HL-60 (cell line): ENCODE results near the gene MED13L.

Experiments used
- POLR2AphosphoS5 ChIP-seq: IDR thresholded peaks from 2 replicates; pipeline ENCODE4 v1.6.1; 2012; ENCODE audit warnings: low read depth
- TF ChIP-seq, protein P1 (sequence below): IDR thresholded peaks from 2 replicates; pipeline ENCODE4 v1.6.1; 2012; ENCODE audit warnings: low read depth; ENCODE audit not compliant: insufficient replicate concordance
- TF ChIP-seq, protein P2 (sequence below): IDR thresholded peaks from one replicate; pipeline ENCODE4 v1.5.1; 2011; ENCODE audit warnings: low read length, control low read depth, inconsistent platforms; ENCODE audit not compliant: insufficient read depth

DNA sequence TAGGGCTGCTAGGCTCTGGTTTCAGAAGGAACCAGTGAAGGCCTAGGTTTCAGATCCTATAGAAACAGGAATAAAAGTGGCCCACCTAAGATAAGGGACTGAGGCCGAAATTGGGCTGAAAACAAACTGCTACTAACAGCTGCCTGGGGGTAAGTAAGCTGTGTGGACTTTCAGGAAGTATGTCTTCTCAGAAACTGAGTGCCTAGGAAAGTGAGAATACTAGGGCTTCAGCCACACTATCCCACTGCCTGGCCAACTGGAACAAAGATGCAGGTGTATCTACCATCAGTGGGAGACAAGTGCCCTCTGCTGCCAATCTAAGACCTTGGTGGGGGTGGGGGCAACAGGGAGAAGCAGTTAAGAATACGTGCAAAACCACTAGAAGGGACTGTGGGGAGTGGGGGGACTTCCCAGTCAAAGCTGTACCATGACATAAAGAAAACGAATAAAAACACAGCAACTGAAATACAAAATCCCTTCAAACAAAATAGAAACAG is 82.5 kb downstream of the MED13L start:
- TF ChIP-seq, protein P1, sequence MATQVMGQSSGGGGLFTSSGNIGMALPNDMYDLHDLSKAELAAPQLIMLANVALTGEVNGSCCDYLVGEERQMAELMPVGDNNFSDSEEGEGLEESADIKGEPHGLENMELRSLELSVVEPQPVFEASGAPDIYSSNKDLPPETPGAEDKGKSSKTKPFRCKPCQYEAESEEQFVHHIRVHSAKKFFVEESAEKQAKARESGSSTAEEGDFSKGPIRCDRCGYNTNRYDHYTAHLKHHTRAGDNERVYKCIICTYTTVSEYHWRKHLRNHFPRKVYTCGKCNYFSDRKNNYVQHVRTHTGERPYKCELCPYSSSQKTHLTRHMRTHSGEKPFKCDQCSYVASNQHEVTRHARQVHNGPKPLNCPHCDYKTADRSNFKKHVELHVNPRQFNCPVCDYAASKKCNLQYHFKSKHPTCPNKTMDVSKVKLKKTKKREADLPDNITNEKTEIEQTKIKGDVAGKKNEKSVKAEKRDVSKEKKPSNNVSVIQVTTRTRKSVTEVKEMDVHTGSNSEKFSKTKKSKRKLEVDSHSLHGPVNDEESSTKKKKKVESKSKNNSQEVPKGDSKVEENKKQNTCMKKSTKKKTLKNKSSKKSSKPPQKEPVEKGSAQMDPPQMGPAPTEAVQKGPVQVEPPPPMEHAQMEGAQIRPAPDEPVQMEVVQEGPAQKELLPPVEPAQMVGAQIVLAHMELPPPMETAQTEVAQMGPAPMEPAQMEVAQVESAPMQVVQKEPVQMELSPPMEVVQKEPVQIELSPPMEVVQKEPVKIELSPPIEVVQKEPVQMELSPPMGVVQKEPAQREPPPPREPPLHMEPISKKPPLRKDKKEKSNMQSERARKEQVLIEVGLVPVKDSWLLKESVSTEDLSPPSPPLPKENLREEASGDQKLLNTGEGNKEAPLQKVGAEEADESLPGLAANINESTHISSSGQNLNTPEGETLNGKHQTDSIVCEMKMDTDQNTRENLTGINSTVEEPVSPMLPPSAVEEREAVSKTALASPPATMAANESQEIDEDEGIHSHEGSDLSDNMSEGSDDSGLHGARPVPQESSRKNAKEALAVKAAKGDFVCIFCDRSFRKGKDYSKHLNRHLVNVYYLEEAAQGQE = no peak
- TF ChIP-seq, protein P2, sequence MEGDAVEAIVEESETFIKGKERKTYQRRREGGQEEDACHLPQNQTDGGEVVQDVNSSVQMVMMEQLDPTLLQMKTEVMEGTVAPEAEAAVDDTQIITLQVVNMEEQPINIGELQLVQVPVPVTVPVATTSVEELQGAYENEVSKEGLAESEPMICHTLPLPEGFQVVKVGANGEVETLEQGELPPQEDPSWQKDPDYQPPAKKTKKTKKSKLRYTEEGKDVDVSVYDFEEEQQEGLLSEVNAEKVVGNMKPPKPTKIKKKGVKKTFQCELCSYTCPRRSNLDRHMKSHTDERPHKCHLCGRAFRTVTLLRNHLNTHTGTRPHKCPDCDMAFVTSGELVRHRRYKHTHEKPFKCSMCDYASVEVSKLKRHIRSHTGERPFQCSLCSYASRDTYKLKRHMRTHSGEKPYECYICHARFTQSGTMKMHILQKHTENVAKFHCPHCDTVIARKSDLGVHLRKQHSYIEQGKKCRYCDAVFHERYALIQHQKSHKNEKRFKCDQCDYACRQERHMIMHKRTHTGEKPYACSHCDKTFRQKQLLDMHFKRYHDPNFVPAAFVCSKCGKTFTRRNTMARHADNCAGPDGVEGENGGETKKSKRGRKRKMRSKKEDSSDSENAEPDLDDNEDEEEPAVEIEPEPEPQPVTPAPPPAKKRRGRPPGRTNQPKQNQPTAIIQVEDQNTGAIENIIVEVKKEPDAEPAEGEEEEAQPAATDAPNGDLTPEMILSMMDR = no peak
- no peak for TF ChIP-seq POLR2AphosphoS5
